Subcutaneous adipose tissue (tissue), 4 donors: ENCODE measurements around the gene DCHS2. TPM values are rescaled to one million over a fixed set of nuclear protein-coding genes. Genes with fewer than 3 reads are reported as not detected.

ENCODE experiments used
- CTCF ChIP-seq: fragments of 450-650 bp; IDR thresholded peaks from one replicate; pipeline ENCODE4 v1.5.1; 2016; ENCODE audit warnings: low read depth, mild to moderate bottlenecking, control low read depth, antibody characterized with exemption, moderate library complexity
- total RNA-seq, 4 donors: library from RNA; depleted of rRNA; stranded (reverse); fragments of >200 nt; gene quantifications; one replicate each; pipeline ENCODE4 v1.1.0, GENCODE V29; 2016

DCHS2 gene
- total RNA-seq, 4 donors from 2014 or later: not detected

- no peak for TF ChIP-seq CTCF
These were observed 196.8 kb downstream of the DCHS2 start for GRCh38 chr4:154294652-154295350.

DNA sequence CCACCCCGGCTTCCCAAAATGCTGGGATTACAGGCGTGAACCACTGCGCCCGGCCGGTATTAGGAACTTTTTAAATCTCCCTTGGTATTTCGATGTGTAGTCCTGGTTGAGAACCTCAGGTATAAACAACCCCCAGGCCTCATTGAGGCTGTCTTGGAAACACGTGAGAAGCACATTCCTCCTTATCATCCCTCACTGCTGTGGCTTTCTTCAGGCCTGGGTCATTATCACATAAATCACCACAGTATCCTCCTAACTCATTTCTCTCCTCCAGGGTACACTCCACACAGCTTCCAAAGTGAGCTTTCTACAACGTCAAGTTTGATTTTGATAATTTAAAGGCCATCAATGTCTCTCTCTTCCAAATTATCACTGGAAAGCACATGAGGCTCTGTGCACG lies 198.2 kb downstream of the DCHS2 start:
- no peak for TF ChIP-seq CTCF

- TF ChIP-seq CTCF: no peak
These were observed 199.0 kb downstream of the DCHS2 start for GRCh38 chr4:154292589-154292988.

- no peak for TF ChIP-seq CTCF
These were observed 214.4 kb downstream of the DCHS2 start for GRCh38 chr4:154277172-154277571.

GRCh38 chr4:154276496-154276895 lies 215.1 kb downstream of the DCHS2 start:
- no peak for TF ChIP-seq CTCF

DNA sequence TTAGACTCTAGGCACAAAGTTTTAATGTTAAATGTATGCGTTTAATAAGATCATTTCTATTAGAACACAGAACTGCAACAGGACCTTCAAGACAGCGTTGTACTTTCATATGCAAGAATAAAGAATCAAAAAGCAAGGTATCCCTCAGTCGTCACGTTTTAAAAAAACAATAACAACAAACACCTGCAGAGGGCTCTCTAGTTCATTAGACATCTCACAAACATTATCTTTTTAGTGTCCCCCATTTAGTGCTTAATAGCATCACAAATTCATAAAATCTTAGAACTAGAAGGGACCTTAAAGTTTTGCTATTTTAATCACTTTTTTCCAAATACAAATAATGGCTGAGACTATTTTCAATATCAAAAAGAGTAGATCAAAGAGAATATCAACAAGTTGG lies 236.6 kb downstream of the DCHS2 start:
- no peak for TF ChIP-seq CTCF

DNA sequence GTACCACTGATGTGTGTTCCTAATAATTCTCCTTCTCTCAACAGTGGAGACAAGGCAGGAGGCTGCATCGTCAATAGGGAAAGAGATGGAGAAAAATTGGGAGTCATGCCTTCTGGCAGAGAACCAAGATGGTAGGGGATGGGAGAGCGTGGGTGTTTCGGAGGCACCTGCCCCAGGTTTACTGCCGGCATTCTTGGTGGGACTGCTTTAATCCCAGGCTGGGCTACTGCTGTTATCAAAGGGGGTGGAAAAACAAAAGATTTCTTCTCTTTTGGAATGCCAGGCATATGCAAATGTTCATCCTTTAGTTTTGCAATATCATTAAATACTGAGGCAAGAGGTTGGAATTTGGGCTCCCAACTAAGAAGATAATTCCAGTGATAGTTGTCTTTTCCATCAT lies 257.0 kb downstream of the DCHS2 start:
- TF ChIP-seq CTCF: no peak
